GM12878 (cell line): ENCODE results near the gene PRR29. TPM values are rescaled to one million over a fixed set of nuclear protein-coding genes. Genes with fewer than 3 reads are reported as not detected.
"Not testable (repeated sequence)": the region's sequence is repeated elsewhere in the genome, so short reads cannot be mapped to it uniquely, and the experiment has no call there.

Experiments
- ATAC-seq: fragments of 200-7000 bp; cut with Tn5 transposase; 3 replicates; pipeline ENCODE4 v1.9.1; 2020; ENCODE audit warnings: mild to moderate bottlenecking, moderate library complexity
- BruUV-seq: library from RNA; stranded (reverse); fragments of 400-500 nt; replicated peaks from 2 replicates; lab custom pipeline; 2021; lab: Mats Ljungman, UMichigan
- CTCF ChIA-PET: fragments of 300-600 bp; sonication (Branson Sonifier 250); formaldehyde crosslinking; extraction: SDS; loops from one replicate; lab custom pipeline; 2021; ENCODE audit warnings: inconsistent platforms; lab: Yijun Ruan, JAX
- POLR2A ChIA-PET: fragments of 350-600 bp; formaldehyde crosslinking; extraction: SDS; loops from one replicate; lab custom pipeline; 2021; ENCODE audit warnings: inconsistent platforms; lab: Charles Lee
- RAD21 ChIA-PET: fragments of 300-600 bp; sonication (Branson Sonifier 250); formaldehyde crosslinking; loops from one replicate; lab custom pipeline; 2023; ENCODE audit warnings: antibody characterized with exemption; ENCODE audit not compliant: unreplicated experiment; lab: Charles Lee
- SMC1A ChIA-PET: fragments of 300-600 bp; sonication (Branson Sonifier 250); formaldehyde crosslinking; loops from one replicate; lab custom pipeline; 2023; ENCODE audit not compliant: unreplicated experiment, uncharacterized antibody; lab: Charles Lee
- DNase-seq: peaks from one replicate; pipeline ENCODE4 v3.0.0-alpha.2; 2011; ENCODE audit warnings: low read depth, low spot score
- FAIRE-seq: peaks from 3 replicates; lab custom pipeline; 2011; peaks lifted over from hg19 to GRCh38; lab: Jason Lieb, UNC
- H2AFZ ChIP-seq: 2 replicates; pipeline ENCODE4 v1.6.0; 2011; ENCODE audit warnings: low read depth, low read length, control low read depth; ENCODE audit not compliant: control insufficient read depth
- H3K27ac ChIP-seq: 2 replicates; pipeline ENCODE4 v1.5.1; 2011; ENCODE audit warnings: control low read depth; ENCODE audit not compliant: control insufficient read depth, insufficient read depth
- H3K27me3 ChIP-seq, 2 experiments: replicated peaks in 1 of 2; 2 replicates each; pipeline versions ENCODE4 v1.6.0 to v1.6.1; 2011; ENCODE audit warnings: low read length in 1 of 2; ENCODE audit not compliant: control insufficient read depth in 2 of 2, insufficient read depth in 2 of 2
- H3K36me3 ChIP-seq, 2 experiments: 2 replicates each; pipeline ENCODE4 v1.5.1; 2011; ENCODE audit warnings: low read length in 1 of 2; ENCODE audit not compliant: control insufficient read depth in 2 of 2, insufficient read depth in 2 of 2
- H3K4me1 ChIP-seq: 2 replicates; pipeline ENCODE4 v1.6.1; 2011; ENCODE audit warnings: mild to moderate bottlenecking, low read length, moderate library complexity, mixed read lengths; ENCODE audit not compliant: control insufficient read depth, insufficient read depth
- H3K4me2 ChIP-seq: 2 replicates; pipeline ENCODE4 v1.6.0; 2011; ENCODE audit warnings: control low read depth; ENCODE audit not compliant: control insufficient read depth, insufficient read depth
- H3K4me3 ChIP-seq: fragments of 200-600 bp; sonication (generic); 2 replicates; pipeline ENCODE4 v1.5.1; 2016
- H3K79me2 ChIP-seq: 2 replicates; pipeline ENCODE4 v1.6.0; 2011; ENCODE audit warnings: low read length; ENCODE audit not compliant: control insufficient read depth, insufficient read depth
- H3K9ac ChIP-seq: 2 replicates; pipeline ENCODE4 v1.8.0; 2011; ENCODE audit warnings: low read length, control low read depth, mixed read lengths; ENCODE audit not compliant: control insufficient read depth, insufficient read depth
- H3K9me3 ChIP-seq: replicated peaks from 3 replicates; pipeline ENCODE4 v1.5.1; 2011; ENCODE audit warnings: mild to moderate bottlenecking, low read length; ENCODE audit not compliant: control insufficient read depth, insufficient read depth
- H4K20me1 ChIP-seq: 2 replicates; pipeline ENCODE4 v1.6.0; 2011; ENCODE audit not compliant: control insufficient read depth, insufficient read depth
- HDAC2 ChIP-seq: fragments of 200-600 bp; sonication (generic); IDR thresholded peaks from 2 replicates; pipeline ENCODE4 v1.6.1; 2017
- HDGF ChIP-seq: fragments of 450-650 bp; IDR thresholded peaks from 2 replicates; pipeline ENCODE4 v1.6.1; 2016; ENCODE audit warnings: antibody characterized with exemption
- NR2F1 ChIP-seq: fragments of 450-650 bp; conservative IDR thresholded peaks from 2 replicates; pipeline ENCODE4 v1.6.1; 2017; ENCODE audit warnings: mild to moderate bottlenecking
- POU2F2 ChIP-seq: IDR thresholded peaks from 3 replicates; pipeline ENCODE4 v1.6.1; 2011; ENCODE audit warnings: low read depth, mild to moderate bottlenecking, low read length, borderline replicate concordance
- WGBS: methylation state at CpG from one replicate; pipeline ENCODE4 v1.1.6; 2016; ENCODE audit warnings: low lambda C conversion rate; ENCODE audit not compliant: insufficient replicate concordance, insufficient coverage; ENCODE audit errors: missing lambda C conversion rate; 5-methylcytosine and 5-hydroxymethylcytosine counted together
- in situ Hi-C: fragments of 300-500 bp; cut with MboI; formaldehyde crosslinking; loops from 9 replicates; pipeline ENCODE4 v1.14.3; 2018; ENCODE audit warnings: mixed read lengths
- intact Hi-C: fragments of 100-400 bp; cut with micrococcal nuclease; formaldehyde crosslinking; loops from one replicate; pipeline ENCODE4 v1.14.2; 2022; ENCODE audit not compliant: unreplicated experiment
- polyA plus RNA-seq, 11 experiments: library from polyadenylated mRNA; depleted of rRNA in 4 of 11; unstranded in 6 of 11; stranded (reverse) in 5 of 11; fragments of >200 nt; fragmentation: Nextera tagmentation in 4 of 11; fragmentation: Illumina TruSeq in 1 of 11; extraction: Ambion mirVana in 4 of 11; extraction: Trizol in 1 of 11; gene quantifications; 1 replicate in 1 of 11; 2 replicates in 10 of 11; pipeline versions ENCODE4 v1.2.1 to v1.2.3, GENCODE V29; 2011 to 2016; ENCODE audit warnings: inconsistent platforms in 2 of 11, missing spikeins in 2 of 11, low read depth in 1 of 11
- total RNA-seq, 4 experiments: library from RNA; depleted of rRNA in 3 of 4; stranded (reverse); fragments of >200 nt in 3 of 4; fragmentation: Illumina TruSeq in 1 of 4; extraction: Trizol in 1 of 4; gene quantifications; 2 replicates each; pipeline versions ENCODE4 v1.2.1 to v1.2.3, GENCODE V29; 2013 to 2021
- TF ChIP-seq, protein P1 (sequence below): fragments of 450-650 bp; IDR thresholded peaks from 2 replicates; pipeline ENCODE4 v1.6.1; 2017; ENCODE audit warnings: mild to moderate bottlenecking
- TF ChIP-seq, protein P2 (sequence below): fragments of 450-650 bp; conservative IDR thresholded peaks from 2 replicates; pipeline ENCODE4 v1.6.1; 2017; ENCODE audit warnings: mild to moderate bottlenecking, moderate library complexity
- TF ChIP-seq, protein P3 (sequence below): fragments of 450-650 bp; IDR thresholded peaks from 2 replicates; pipeline ENCODE4 v1.6.1; 2016; ENCODE audit warnings: mild to moderate bottlenecking

PRR29 gene
- total and polyA plus RNA-seq, 10 of the 15 experiments (the other 5 are each of a cell fraction or from before 2014, with no cell fraction given): 0.01 to 2.4 (median 0.18) TPM; not detected in 3

DNA sequence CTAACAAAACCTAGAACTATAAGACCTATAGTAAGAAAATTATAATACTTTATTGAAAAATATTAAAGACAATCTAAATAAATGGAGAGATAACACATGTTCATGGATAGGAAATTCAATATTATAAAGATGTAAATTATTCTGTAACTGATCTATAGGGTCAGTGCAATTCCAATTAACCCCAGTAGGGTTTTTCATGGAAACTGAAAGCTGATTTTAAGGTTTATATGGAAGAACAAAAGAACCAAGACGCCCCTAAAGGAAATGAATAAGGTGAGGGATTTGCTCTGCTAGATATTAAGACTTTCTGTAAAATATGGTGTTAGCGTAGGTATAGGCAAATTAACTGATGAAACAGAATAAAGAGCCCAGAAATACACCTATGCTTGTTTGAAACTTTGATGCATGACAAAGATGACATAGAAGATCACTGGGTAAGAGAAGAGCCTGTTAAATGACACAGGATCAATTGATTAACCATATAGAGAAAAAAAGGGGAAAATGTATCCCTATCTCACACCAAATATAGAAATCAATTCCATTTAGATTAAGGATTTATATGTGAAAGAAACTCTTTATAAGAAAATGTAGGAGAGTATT is 19.3 kb downstream of the PRR29 start (continued):
- TF ChIP-seq, protein P1, sequence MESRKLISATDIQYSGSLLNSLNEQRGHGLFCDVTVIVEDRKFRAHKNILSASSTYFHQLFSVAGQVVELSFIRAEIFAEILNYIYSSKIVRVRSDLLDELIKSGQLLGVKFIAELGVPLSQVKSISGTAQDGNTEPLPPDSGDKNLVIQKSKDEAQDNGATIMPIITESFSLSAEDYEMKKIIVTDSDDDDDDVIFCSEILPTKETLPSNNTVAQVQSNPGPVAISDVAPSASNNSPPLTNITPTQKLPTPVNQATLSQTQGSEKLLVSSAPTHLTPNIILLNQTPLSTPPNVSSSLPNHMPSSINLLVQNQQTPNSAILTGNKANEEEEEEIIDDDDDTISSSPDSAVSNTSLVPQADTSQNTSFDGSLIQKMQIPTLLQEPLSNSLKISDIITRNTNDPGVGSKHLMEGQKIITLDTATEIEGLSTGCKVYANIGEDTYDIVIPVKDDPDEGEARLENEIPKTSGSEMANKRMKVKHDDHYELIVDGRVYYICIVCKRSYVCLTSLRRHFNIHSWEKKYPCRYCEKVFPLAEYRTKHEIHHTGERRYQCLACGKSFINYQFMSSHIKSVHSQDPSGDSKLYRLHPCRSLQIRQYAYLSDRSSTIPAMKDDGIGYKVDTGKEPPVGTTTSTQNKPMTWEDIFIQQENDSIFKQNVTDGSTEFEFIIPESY: no peak
- TF ChIP-seq HDAC2 (no peak), POU2F2 (no peak), HDGF (no peak)
- TF ChIP-seq, protein P2, sequence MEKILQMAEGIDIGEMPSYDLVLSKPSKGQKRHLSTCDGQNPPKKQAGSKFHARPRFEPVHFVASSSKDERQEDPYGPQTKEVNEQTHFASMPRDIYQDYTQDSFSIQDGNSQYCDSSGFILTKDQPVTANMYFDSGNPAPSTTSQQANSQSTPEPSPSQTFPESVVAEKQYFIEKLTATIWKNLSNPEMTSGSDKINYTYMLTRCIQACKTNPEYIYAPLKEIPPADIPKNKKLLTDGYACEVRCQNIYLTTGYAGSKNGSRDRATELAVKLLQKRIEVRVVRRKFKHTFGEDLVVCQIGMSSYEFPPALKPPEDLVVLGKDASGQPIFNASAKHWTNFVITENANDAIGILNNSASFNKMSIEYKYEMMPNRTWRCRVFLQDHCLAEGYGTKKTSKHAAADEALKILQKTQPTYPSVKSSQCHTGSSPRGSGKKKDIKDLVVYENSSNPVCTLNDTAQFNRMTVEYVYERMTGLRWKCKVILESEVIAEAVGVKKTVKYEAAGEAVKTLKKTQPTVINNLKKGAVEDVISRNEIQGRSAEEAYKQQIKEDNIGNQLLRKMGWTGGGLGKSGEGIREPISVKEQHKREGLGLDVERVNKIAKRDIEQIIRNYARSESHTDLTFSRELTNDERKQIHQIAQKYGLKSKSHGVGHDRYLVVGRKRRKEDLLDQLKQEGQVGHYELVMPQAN: no peak

DNA sequence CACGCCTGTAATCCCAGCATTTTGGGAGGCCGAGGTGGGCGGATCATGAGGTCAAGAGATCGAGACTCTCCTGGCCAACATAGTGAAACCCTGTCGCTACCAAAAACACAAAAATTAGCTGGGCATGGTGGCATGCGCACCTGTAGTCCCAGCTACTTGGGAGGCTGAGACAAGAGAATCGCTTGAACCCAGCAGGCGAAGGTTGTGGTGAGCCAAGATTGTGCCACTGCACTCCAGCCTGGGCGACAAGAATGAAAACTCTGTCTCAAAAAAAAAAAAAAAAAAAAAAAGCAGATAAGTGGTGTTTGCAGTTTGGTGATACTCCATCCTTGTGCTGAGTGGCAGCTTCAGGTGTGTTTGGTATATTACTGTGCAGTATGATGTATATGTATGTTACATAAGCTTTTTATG is 21.4 kb downstream of the PRR29 start:
- FAIRE-seq, H3K27me3 ChIP-seq, H2AFZ ChIP-seq, DNase-seq, BruUV-seq, in situ Hi-C loops, H3K36me3 ChIP-seq, H3K9me3 ChIP-seq, H4K20me1 ChIP-seq: not testable (repeated sequence)
- 32% methylated on average over 9 of the region's 9 CpGs for WGBS
- Histone ChIP-seq H3K27ac (peak overlapping the region; percentile 98), H3K4me1 (peaks cover 14% of the 10 kb centered on the region), H3K79me2 (peaks cover 44% of the 10 kb centered on the region), H3K9ac (peak overlapping the region; percentile 90), H3K4me2 (peak overlapping the region; percentile 58)
- RAD21 ChIA-PET: interaction anchor here (0.6 to 7.4 kb wide), 20 partner anchors 10 to 126 kb away, joined by 3 to 105 read pairs (median 8); partner anchors contain the start of genes CD79B, CSHL1 and GH1
- SMC1A ChIA-PET: interaction anchor here (0.9 to 15.0 kb wide), 18 partner anchors 9 to 126 kb away, joined by 3 to 570 read pairs (median 8); partner anchors contain the start of genes CD79B, ERN1 and GH1
- intact Hi-C loops: loop anchor here (5.0 kb wide), 1 partner anchor 67 kb away; no protein-coding TSS in a partner anchor
- CTCF ChIA-PET: interaction anchor here (0.7 to 11.2 kb wide), 15 partner anchors 10 to 259 kb away, joined by 3 to 351 read pairs (median 10); partner anchors contain the start of genes CD79B, CSHL1, ERN1 and GH1
- POLR2A ChIA-PET: interaction anchor here (0.6 to 3.5 kb wide), 16 partner anchors 9 to 318 kb away, joined by 3 to 42 read pairs (median 6); partner anchors contain the start of genes CD79B, ERN1 and GH1
- ATAC-seq: peak; percentile 13
- TF ChIP-seq, protein P3, sequence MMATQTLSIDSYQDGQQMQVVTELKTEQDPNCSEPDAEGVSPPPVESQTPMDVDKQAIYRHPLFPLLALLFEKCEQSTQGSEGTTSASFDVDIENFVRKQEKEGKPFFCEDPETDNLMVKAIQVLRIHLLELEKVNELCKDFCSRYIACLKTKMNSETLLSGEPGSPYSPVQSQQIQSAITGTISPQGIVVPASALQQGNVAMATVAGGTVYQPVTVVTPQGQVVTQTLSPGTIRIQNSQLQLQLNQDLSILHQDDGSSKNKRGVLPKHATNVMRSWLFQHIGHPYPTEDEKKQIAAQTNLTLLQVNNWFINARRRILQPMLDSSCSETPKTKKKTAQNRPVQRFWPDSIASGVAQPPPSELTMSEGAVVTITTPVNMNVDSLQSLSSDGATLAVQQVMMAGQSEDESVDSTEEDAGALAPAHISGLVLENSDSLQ: peak; percentile 77
- 0 out of 2 replicates have a peak, but pooled peaks have one; percentile 11 for TF ChIP-seq NR2F1
- TF ChIP-seq, all 136 proteins: peak for 2; not testable (repeated sequence) for 134
- H3K4me3 ChIP-seq: peak overlapping the region; percentile 74
